A673 (cell line): Measurements from ENCODE around the gene FADD.

Source experiments
- EZH2 ChIP-seq: fragments of 200-600 bp; sonication (generic); IDR thresholded peaks from 2 replicates; pipeline ENCODE4 v1.6.1; 2017; ENCODE audit warnings: borderline replicate concordance, low read depth, mild to moderate bottlenecking, mixed read lengths, antibody characterized with exemption, low read length; ENCODE audit not compliant: poor library complexity, severe bottlenecking
- TF ChIP-seq, protein P1 (sequence below): fragments of 300-800, 200-600 bp; sonication (generic); conservative IDR thresholded peaks from 2 replicates; pipeline ENCODE4 v1.5.1; 2017; ENCODE audit warnings: low read depth, mild to moderate bottlenecking, antibody characterized with exemption, low read length, moderate library complexity, mixed read lengths

DNA sequence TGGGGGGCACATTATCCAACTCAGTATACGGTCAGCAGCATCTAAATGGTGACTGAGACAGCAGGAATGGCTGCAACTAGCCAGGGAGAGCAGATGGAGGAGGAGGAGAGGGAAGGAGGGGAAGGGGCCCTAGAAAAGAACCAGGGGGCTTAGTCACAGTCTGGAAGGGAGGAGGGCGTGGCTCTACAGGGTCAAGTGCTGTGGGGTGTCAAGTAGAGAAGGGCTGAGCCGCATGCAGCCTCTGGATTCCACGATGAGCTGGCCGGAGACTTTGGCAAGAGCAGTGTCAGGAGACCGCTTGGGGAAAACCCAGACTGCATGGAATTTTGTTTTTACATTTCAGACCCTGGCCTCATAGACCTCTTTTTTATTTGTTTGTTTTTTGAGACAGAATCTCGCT, 41.6 kb downstream of the FADD start:
- TF ChIP-seq, protein P1, sequence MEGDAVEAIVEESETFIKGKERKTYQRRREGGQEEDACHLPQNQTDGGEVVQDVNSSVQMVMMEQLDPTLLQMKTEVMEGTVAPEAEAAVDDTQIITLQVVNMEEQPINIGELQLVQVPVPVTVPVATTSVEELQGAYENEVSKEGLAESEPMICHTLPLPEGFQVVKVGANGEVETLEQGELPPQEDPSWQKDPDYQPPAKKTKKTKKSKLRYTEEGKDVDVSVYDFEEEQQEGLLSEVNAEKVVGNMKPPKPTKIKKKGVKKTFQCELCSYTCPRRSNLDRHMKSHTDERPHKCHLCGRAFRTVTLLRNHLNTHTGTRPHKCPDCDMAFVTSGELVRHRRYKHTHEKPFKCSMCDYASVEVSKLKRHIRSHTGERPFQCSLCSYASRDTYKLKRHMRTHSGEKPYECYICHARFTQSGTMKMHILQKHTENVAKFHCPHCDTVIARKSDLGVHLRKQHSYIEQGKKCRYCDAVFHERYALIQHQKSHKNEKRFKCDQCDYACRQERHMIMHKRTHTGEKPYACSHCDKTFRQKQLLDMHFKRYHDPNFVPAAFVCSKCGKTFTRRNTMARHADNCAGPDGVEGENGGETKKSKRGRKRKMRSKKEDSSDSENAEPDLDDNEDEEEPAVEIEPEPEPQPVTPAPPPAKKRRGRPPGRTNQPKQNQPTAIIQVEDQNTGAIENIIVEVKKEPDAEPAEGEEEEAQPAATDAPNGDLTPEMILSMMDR = no peak
- no peak for TF ChIP-seq EZH2
